NT2/D1 (cell line): Measurements from ENCODE around the gene ZNF488.

ENCODE experiments used
- SUZ12 ChIP-seq: IDR thresholded peaks from 2 replicates; pipeline ENCODE4 v1.6.1; 2011; ENCODE audit not compliant: insufficient read length, insufficient read depth; ENCODE audit errors: extremely low read depth
- YY1 ChIP-seq: IDR thresholded peaks from 2 replicates; pipeline ENCODE4 v1.6.1; 2011; ENCODE audit not compliant: insufficient read length, insufficient read depth
- ZNF274 ChIP-seq: IDR thresholded peaks from 2 replicates; pipeline ENCODE4 v1.6.1; 2011; ENCODE audit warnings: mild to moderate bottlenecking, low read depth, low read length

DNA sequence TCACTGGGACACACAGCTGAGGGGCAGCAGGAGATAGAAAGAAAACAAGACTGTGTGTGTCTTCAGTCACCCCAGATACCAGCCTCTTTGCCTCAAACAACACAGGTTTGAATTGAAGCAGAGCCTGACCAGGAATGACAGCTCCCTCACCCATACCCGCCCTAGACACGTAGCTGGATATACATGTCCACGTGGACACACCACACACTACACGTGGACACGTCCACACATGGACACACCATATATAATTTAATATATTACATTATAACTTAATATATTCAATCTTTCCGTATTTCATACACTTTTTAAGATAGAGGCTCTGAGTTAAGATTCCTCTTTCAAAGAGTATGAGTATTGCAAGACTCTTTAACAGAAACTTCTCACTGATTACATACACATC, 50.6 kb downstream of the ZNF488 start:
- no peak for TF ChIP-seq YY1
- TF ChIP-seq SUZ12: no peak
- TF ChIP-seq ZNF274: no peak
